ENCODE data around the gene KDM3A. TPM values are rescaled to one million over a fixed set of nuclear protein-coding genes. Genes with fewer than 3 reads are reported as not detected.
A peak's percentile ranks its signal among the peaks of the same experiment; 100 is the strongest.

The KDM3A gene
- total RNA-seq, 1 experiment from 2014 or later = 48.4 TPM

GRCh38 chr2:86439879-86440630 lies 1.1 kb upstream of the KDM3A start:
- H3K9me3 ChIP-seq (ENCODE audit: control insufficient read depth, insufficient read depth, low read depth, low read length) = peaks cover 38% of the 10 kb centered on the region
- peak overlapping the region; percentile 95 for H3K27ac ChIP-seq (ENCODE audit: low read length)
- no peak for ATAC-seq
- no peak for DNase-seq (ENCODE audit: low read depth, low spot score)
- H3K27me3 ChIP-seq (ENCODE audit: control insufficient read depth, insufficient read depth, low read length) = no peaks in the 10 kb centered on the region
- H3K36me3 ChIP-seq (ENCODE audit: control insufficient read depth, insufficient read depth, low read length) = peaks cover 2% of the 10 kb centered on the region
- in situ Hi-C loops (cut with HindIII; ENCODE audit: low pct_unique_long_range_greater_than_20kb, low sequenced_read_pairs) (no loop called here), intact Hi-C loops (cut with micrococcal nuclease; ENCODE audit: unreplicated experiment) (no loop called here)
- peaks cover 12% of the 10 kb centered on the region for H3K4me1 ChIP-seq (ENCODE audit: control insufficient read depth, insufficient read depth, low read length)
- H3K4me3 ChIP-seq (ENCODE audit: low read depth in 2 of 2, low read length in 2 of 2) = peak overlapping the region; percentile 87 to 91; a peak in 3 of 4 replicates
- POLR2A ChIA-PET = interaction anchor here (0.7 kb wide), 1 partner anchor 304 kb away, joined by 3 read pairs; no protein-coding TSS in a partner anchor
- CTCF ChIA-PET = interaction anchor here (1.2 kb wide), 1 partner anchor 44 kb away, joined by 3 read pairs; no protein-coding TSS in a partner anchor
- no TSS peak for BruUV-seq (replicated peaks)
- TF ChIP-seq TCF7L2 (IDR thresholded peaks at IDR 0.05; ENCODE audit: low read depth, low read length) (no peak), SIN3A (IDR thresholded peaks at IDR 0.05; ENCODE audit: borderline replicate concordance, insufficient read depth, low read depth, low read length) (no peak), POLR2AphosphoS5 (IDR thresholded peaks at IDR 0.05; ENCODE audit: low read depth, low read length) (no peak), REST (IDR thresholded peaks at IDR 0.05; ENCODE audit: insufficient read depth in 1 of 2, low read depth in 2 of 2, low read length in 1 of 2) (no peak), CTCF (IDR thresholded peaks at IDR 0.05) (no peak)

DNA sequence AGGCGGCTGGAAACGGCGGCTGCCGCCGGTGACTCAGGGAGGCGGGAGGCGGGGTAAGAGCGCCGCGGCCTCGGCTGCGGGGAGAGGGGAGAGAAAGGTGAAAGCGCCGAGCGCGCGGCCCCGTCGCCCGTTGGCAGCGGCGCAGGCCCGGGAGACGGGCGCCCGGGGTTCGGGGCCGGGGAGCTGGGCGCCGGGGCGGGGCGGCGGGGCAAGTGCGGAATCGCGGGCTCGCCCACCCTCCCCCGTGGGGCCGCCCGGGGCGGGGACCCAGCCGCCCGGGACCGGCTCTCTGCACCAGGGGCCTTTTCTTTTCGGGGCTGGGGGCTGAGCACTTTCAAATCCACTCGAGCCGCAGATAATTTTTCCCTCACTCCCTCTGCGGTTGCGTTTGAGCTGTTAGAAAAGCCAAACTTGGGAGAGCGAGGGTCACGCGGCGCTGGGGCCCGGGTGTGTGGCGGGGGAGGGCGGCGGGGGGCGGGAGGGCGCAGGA lies 266 bp downstream of the KDM3A start:
- TF ChIP-seq REST (IDR thresholded peaks at IDR 0.05; ENCODE audit: insufficient read depth in 1 of 2, low read depth in 2 of 2, low read length in 1 of 2) (no peak), TCF7L2 (IDR thresholded peaks at IDR 0.05; ENCODE audit: low read depth, low read length) (no peak), CTCF (IDR thresholded peaks at IDR 0.05) (no peak)
- intact Hi-C loops (cut with micrococcal nuclease; ENCODE audit: unreplicated experiment) = no loop called here
- Histone ChIP-seq H3K27ac (ENCODE audit: low read length) (peak overlapping the region; percentile 95; the same call in 1 of the 2 replicates), H3K36me3 (ENCODE audit: control insufficient read depth, insufficient read depth, low read length) (peaks cover 5% of the 10 kb centered on the region), H3K4me1 (ENCODE audit: control insufficient read depth, insufficient read depth, low read length) (peaks cover 12% of the 10 kb centered on the region), H3K4me3 (ENCODE audit: low read depth in 2 of 2, low read length in 2 of 2) (peak overlapping the region; percentile 87 to 91), H3K27me3 (ENCODE audit: control insufficient read depth, insufficient read depth, low read length) (no peaks in the 10 kb centered on the region), H3K9me3 (ENCODE audit: control insufficient read depth, insufficient read depth, low read depth, low read length) (peaks cover 38% of the 10 kb centered on the region)
- DNase-seq (ENCODE audit: low read depth, low spot score) = no peak
- no TSS peak for BruUV-seq (replicated peaks)
- ChIA-PET CTCF (interaction anchor here (0.7 to 1.2 kb wide), 6 partner anchors 42 to 838 kb away, joined by 3 to 8 read pairs (median 3); no protein-coding TSS in a partner anchor), POLR2A (interaction anchor here (0.6 to 1.3 kb wide), 6 partner anchors 17 to 223 kb away, joined by 3 to 14 read pairs (median 4); no protein-coding TSS in a partner anchor)
- peak; percentile 52; the same call in 1 of the 2 replicates for ATAC-seq
- in situ Hi-C loops (cut with HindIII; ENCODE audit: low pct_unique_long_range_greater_than_20kb, low sequenced_read_pairs) = no loop called here
